CD4-positive, alpha-beta memory T cell (primary cell): ENCODE data around the gene PTCHD1. TPM values are rescaled to one million over a fixed set of nuclear protein-coding genes. Genes with fewer than 3 reads are reported as not detected.

ENCODE experiments used
- CTCF ChIA-PET: fragments of 350-600 bp; sonication (Branson Sonifier 250); formaldehyde crosslinking; loops from one replicate; lab custom pipeline; 2021; ENCODE audit warnings: inconsistent platforms; ENCODE audit not compliant: partially characterized antibody; lab: Charles Lee
- POLR2A ChIA-PET: fragments of 350-600 bp; sonication (Branson Sonifier 250); formaldehyde crosslinking; loops from one replicate; lab custom pipeline; 2021; ENCODE audit not compliant: partially characterized antibody; lab: Charles Lee
- DNase-seq, 5 donors: peaks; one replicate each; pipeline versions ENCODE4 v3.0.0 to v3.0.0-alpha.2; 2020 to 2022; ENCODE audit warnings: mixed read lengths in 1 of 5
- H3K27ac ChIP-seq: one replicate; pipeline ENCODE4 v1.7.0; 2013; ENCODE audit warnings: low read depth, low read length
- H3K27me3 ChIP-seq: 2 replicates; pipeline ENCODE4 v1.7.0; 2013; ENCODE audit warnings: mild to moderate bottlenecking, low read length, moderate library complexity; ENCODE audit not compliant: insufficient read depth
- H3K36me3 ChIP-seq: 2 replicates; pipeline ENCODE4 v1.7.0; 2013; ENCODE audit warnings: mild to moderate bottlenecking, low read length, moderate library complexity; ENCODE audit not compliant: insufficient read depth
- H3K4me1 ChIP-seq: 2 replicates; pipeline ENCODE4 v1.7.0; 2013; ENCODE audit warnings: mild to moderate bottlenecking, low read length, moderate library complexity; ENCODE audit not compliant: insufficient read depth
- H3K4me3 ChIP-seq, 2 donors: one replicate each; pipeline ENCODE4 v1.7.0; 2013; ENCODE audit warnings: low read length in 2 of 2, mild to moderate bottlenecking in 1 of 2
- H3K9me3 ChIP-seq, 2 donors: one replicate each; pipeline ENCODE4 v1.7.0; 2013; ENCODE audit warnings: low read length in 2 of 2, control low read depth in 1 of 2; ENCODE audit not compliant: control insufficient read depth in 1 of 2
- H3K27ac Mint-ChIP-seq, 7 donors: one replicate each; pipeline ENCODE4 v1.8.0; 2020 to 2021; ENCODE audit warnings: mixed read lengths in 7 of 7, mild to moderate bottlenecking in 6 of 7, inconsistent platforms in 3 of 7, moderate library complexity in 3 of 7
- H3K27me3 Mint-ChIP-seq, 2 donors: one replicate each; pipeline ENCODE4 v1.8.0; 2020 to 2021; ENCODE audit warnings: mixed read lengths in 2 of 2
- H3K36me3 Mint-ChIP-seq, 2 donors: one replicate each; pipeline ENCODE4 v1.8.0; 2020 to 2021; ENCODE audit warnings: mixed read lengths in 2 of 2, inconsistent platforms in 1 of 2, mild to moderate bottlenecking in 1 of 2
- H3K4me1 Mint-ChIP-seq, 4 donors: one replicate each; pipeline ENCODE4 v1.8.0; 2020 to 2021; ENCODE audit warnings: mixed read lengths in 4 of 4, mild to moderate bottlenecking in 1 of 4
- H3K4me3 Mint-ChIP-seq, 8 donors: one replicate each; pipeline ENCODE4 v1.8.0; 2020 to 2021; ENCODE audit warnings: mixed read lengths in 8 of 8, mild to moderate bottlenecking in 7 of 8, moderate library complexity in 6 of 8, inconsistent platforms in 3 of 8
- H3K9me3 Mint-ChIP-seq, 8 donors: one replicate each; pipeline ENCODE4 v1.8.0; 2020 to 2021; ENCODE audit warnings: mixed read lengths in 8 of 8, mild to moderate bottlenecking in 5 of 8, inconsistent platforms in 3 of 8, moderate library complexity in 1 of 8
- intact Hi-C: fragments of 100-400 bp; cut with micrococcal nuclease; formaldehyde crosslinking; loops from one replicate; pipeline ENCODE4 v1.15.1; 2023
- polyA plus RNA-seq, 2 donors: library from polyadenylated mRNA; unstranded; fragments of 300-500 nt; fragmentation: Illumina TruSeq; gene quantifications; one replicate each; pipeline ENCODE4 v1.2.3, GENCODE V29; 2021
- total RNA-seq, 2 experiments: library from RNA; stranded (reverse); gene quantifications; one replicate each; pipeline ENCODE4 v1.2.3, GENCODE V29; 2021

The PTCHD1 gene
- total and polyA plus RNA-seq, 4 experiments from 2014 or later: not detected

DNA sequence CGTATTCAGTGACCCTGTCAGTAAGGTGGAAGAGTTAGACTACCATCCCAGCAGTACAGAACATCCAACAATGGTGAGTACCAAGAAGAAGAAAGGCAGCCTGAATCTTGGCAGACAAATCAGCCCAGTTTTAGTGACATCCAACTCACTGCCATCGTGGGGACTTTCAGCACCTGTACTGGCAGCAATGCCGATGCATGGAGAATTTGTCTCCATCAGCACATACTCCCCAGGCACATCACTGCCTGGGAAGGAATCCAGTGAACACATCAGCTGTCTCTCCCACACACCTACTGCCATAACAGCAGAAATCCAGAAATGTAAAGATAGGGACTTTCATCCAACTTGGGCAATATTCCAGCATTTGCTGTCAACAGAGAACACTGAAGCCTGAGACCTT lies 29.8 kb downstream of the PTCHD1 start:
- intact Hi-C loops: no loop called here
- H3K9me3 Mint-ChIP-seq: peaks cover 0 to 12% (median 2%) of the 10 kb centered on the region in 8 donors
- Histone ChIP-seq H3K9me3 (no peaks in the 10 kb centered on the region), H3K4me3 (no peak overlapping the region), H3K36me3 (no peaks in the 10 kb centered on the region), H3K27me3 (no peaks in the 10 kb centered on the region), H3K27ac (no peak overlapping the region), H3K4me1 (no peaks in the 10 kb centered on the region)
- H3K4me1 Mint-ChIP-seq: no peaks in the 10 kb centered on the region
- CTCF ChIA-PET: no interaction called here
- POLR2A ChIA-PET: no interaction called here
- no peaks in the 10 kb centered on the region for H3K36me3 Mint-ChIP-seq
- peaks cover 2 to 3% of the 10 kb centered on the region in 2 donors for H3K27me3 Mint-ChIP-seq
- no peak overlapping the region for H3K27ac Mint-ChIP-seq
- no peak for DNase-seq
- H3K4me3 Mint-ChIP-seq: no peak overlapping the region

DNA sequence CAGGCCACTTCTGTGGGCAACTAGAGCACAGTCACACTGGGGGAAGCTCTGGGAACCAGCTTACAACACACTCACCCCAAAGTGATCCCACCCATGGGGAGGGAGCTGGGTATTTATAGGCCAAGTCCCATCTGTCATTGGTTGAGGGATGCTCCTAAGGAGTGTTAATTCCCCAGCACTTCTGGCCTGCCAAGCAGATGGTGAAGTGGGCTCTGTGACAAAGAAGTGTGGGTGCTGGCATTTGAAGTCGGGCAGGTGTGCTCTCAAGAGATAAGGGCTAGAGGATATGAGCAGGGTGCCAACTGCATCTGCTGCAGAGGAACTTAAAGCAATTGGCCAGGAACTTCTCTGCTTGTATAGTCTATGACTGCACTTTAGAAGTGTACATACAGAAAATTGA lies 30.9 kb downstream of the PTCHD1 start:
- Mint-ChIP-seq H3K4me3 (no peak overlapping the region), H3K9me3 (peaks cover 0 to 9% (median 2%) of the 10 kb centered on the region in 8 donors), H3K36me3 (no peaks in the 10 kb centered on the region), H3K27me3 (peaks cover 2 to 3% of the 10 kb centered on the region in 2 donors), H3K4me1 (no peaks in the 10 kb centered on the region), H3K27ac (no peak overlapping the region)
- no peaks in the 10 kb centered on the region for H3K4me1 ChIP-seq
- H3K4me3 ChIP-seq: no peak overlapping the region
- H3K27me3 ChIP-seq: no peaks in the 10 kb centered on the region
- no peak overlapping the region for H3K27ac ChIP-seq
- ChIA-PET CTCF (no interaction called here), POLR2A (no interaction called here)
- no peak for DNase-seq
- intact Hi-C loops: no loop called here
- H3K36me3 ChIP-seq: no peaks in the 10 kb centered on the region
- no peaks in the 10 kb centered on the region for H3K9me3 ChIP-seq

DNA sequence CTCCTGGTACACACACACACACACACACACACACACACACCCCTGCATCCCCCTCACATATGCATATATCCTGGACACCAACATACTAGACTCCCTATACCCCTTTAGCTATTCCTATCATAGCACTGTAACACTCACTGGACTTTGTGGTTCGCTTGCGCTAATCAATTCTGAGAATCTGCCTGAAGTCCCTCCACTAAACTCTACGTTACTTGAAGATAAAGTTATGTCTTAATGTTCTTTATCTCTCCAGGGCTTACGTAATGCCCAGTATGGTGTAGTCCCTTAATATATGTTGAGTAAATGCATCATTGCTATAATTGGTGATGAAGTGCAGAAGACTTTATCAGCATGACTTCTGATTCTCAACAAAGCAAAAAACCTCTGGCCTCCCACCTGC lies 32.3 kb downstream of the PTCHD1 start:
- no peak overlapping the region for H3K4me3 Mint-ChIP-seq
- POLR2A ChIA-PET: no interaction called here
- peaks cover 2 to 3% of the 10 kb centered on the region in 2 donors for H3K27me3 Mint-ChIP-seq
- no peak overlapping the region for H3K27ac Mint-ChIP-seq
- H3K4me3 ChIP-seq: no peak overlapping the region
- H3K36me3 ChIP-seq: no peaks in the 10 kb centered on the region
- no peak overlapping the region for H3K27ac ChIP-seq
- intact Hi-C loops: no loop called here
- no peaks in the 10 kb centered on the region for H3K9me3 ChIP-seq
- peaks cover 0 to 8% (median 1%) of the 10 kb centered on the region in 8 donors for H3K9me3 Mint-ChIP-seq
- no peaks in the 10 kb centered on the region for H3K36me3 Mint-ChIP-seq
- no peaks in the 10 kb centered on the region for H3K4me1 ChIP-seq
- CTCF ChIA-PET: no interaction called here
- H3K4me1 Mint-ChIP-seq: no peaks in the 10 kb centered on the region
- no peaks in the 10 kb centered on the region for H3K27me3 ChIP-seq
- no peak for DNase-seq

DNA sequence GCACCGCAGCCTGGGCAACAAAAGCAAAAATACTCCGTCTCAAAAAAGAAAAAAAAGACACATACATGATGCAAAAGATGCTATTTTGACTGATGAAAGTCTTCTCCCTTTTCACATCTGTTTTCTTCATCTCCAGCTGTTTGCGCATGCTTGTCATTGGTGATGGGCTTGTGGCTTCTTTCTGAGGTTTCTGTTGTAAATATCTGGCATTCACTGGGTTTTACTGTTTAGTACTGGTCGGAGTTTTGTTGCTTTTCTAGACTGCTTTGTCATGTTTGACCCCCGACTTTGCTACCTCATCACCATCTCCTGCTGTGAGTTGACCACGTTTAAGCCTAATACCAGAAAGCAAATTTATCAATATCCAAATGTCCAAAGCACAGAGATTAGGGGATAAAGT lies 34.4 kb downstream of the PTCHD1 start:
- H3K36me3 ChIP-seq: no peaks in the 10 kb centered on the region
- H3K9me3 ChIP-seq: no peaks in the 10 kb centered on the region
- H3K4me3 ChIP-seq: no peak overlapping the region
- Mint-ChIP-seq H3K4me3 (no peak overlapping the region), H3K4me1 (no peaks in the 10 kb centered on the region), H3K27ac (no peak overlapping the region), H3K27me3 (peaks cover 3% of the 10 kb centered on the region in 2 donors), H3K9me3 (peaks cover 0 to 8% (median 0%) of the 10 kb centered on the region in 8 donors), H3K36me3 (no peaks in the 10 kb centered on the region)
- intact Hi-C loops: no loop called here
- ChIA-PET CTCF (no interaction called here), POLR2A (no interaction called here)
- DNase-seq: no peak
- H3K4me1 ChIP-seq: no peaks in the 10 kb centered on the region
- H3K27ac ChIP-seq: no peak overlapping the region
- no peaks in the 10 kb centered on the region for H3K27me3 ChIP-seq

DNA sequence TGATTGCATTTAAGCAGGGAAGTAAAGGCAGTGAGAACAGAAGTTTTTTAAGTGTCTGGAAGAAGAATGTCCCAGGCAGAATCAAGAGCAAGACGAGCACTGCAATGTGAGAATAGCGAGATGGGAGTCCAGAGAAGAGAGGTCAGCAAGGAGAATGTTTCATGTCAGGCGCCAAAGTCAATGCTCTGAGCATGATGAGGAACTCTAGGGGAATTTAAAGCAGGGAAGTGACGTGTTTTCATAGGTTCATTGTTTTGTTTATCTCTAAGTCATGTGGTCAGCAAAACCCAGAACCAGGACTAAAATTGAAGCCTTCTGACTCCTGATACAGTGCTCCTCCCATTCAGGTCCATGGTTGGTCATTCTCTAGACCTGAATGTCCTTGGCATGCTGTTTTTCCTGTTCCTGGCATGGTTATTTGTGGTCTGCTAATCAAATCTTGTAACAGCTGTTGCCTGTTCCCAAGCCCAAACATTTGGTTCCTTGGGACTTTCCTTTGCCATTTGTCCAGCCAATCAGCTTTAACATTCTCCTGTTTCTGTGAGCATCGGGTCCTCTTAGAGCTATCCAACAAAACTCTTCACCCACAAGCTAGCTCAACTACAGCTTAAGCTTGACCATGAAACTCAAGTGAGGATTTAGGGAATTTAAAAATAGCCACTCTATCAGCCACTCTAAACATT lies 37.7 kb downstream of the PTCHD1 start:
- Histone ChIP-seq H3K9me3 (no peaks in the 10 kb centered on the region), H3K4me1 (no peaks in the 10 kb centered on the region), H3K27me3 (no peaks in the 10 kb centered on the region), H3K4me3 (no peak overlapping the region), H3K27ac (no peak overlapping the region), H3K36me3 (no peaks in the 10 kb centered on the region)
- H3K27me3 Mint-ChIP-seq: peaks cover 0 to 3% of the 10 kb centered on the region in 2 donors
- peaks cover 0 to 3% (median 0%) of the 10 kb centered on the region in 8 donors for H3K9me3 Mint-ChIP-seq
- intact Hi-C loops: no loop called here
- POLR2A ChIA-PET: no interaction called here
- no peak for DNase-seq
- H3K4me3 Mint-ChIP-seq: no peak overlapping the region
- CTCF ChIA-PET: no interaction called here
- H3K36me3 Mint-ChIP-seq: no peaks in the 10 kb centered on the region
- H3K27ac Mint-ChIP-seq: no peak overlapping the region
- H3K4me1 Mint-ChIP-seq: no peaks in the 10 kb centered on the region

DNA sequence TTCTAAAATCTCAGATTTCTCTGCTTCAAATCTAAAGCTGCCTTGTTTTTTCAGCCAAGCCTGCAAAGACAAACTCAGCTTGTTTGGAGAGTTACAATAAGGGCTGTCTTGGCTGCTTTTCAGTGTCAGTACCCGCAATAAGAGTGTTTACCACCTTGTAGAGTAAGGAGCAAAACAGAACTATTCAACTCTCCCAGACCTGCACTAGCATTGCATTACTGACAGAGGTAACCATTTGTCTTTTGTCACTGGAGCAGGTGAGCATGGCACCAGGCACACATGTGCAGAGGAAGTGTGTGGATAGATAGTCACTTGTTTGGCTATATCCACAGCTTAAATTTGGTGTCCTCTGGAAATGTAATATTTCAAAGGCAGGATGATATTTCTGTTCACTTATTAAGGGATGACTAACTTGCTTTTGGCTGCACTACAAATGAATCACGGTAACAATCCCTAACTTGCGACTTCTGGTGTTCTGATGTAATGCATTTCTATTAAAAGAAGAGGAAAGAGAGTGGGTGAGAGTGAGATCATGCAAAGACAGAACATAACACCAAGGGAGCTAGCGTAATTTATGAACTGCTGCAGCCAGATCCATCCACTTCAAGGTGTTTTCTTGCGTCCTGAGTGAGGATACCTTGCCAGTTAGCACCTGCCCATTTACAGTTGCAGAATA lies 38.6 kb downstream of the PTCHD1 start:
- Mint-ChIP-seq H3K27me3 (peaks cover 0 to 3% of the 10 kb centered on the region in 2 donors), H3K4me3 (no peak overlapping the region), H3K27ac (no peak overlapping the region), H3K9me3 (peaks cover 0 to 3% (median 0%) of the 10 kb centered on the region in 8 donors), H3K36me3 (no peaks in the 10 kb centered on the region), H3K4me1 (no peaks in the 10 kb centered on the region)
- ChIA-PET POLR2A (no interaction called here), CTCF (no interaction called here)
- intact Hi-C loops: no loop called here
- DNase-seq: no peak
- Histone ChIP-seq H3K27ac (no peak overlapping the region), H3K4me3 (no peak overlapping the region), H3K27me3 (no peaks in the 10 kb centered on the region), H3K4me1 (no peaks in the 10 kb centered on the region), H3K36me3 (no peaks in the 10 kb centered on the region), H3K9me3 (no peaks in the 10 kb centered on the region)

DNA sequence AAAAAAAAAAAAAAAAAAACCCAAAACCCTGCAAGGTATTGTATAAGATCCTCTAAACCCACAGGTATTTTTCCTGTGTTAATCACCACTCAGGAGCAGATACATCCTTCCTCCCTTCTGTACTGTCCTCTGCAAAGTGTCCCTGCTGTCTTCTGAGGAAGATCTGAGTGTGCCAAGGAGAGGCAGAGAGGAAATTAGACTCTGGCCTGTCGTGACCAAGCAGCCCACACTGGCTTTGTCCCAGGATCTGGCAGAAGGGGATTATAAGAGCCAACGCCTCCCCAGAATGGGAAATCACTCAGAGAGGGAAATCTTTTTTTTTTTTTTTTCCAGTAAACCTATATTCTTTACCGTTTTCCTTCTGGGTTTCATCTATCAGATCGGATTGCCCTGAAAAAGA lies 39.6 kb downstream of the PTCHD1 start:
- Histone ChIP-seq H3K27me3 (no peaks in the 10 kb centered on the region), H3K36me3 (no peaks in the 10 kb centered on the region), H3K4me3 (no peak overlapping the region), H3K9me3 (no peaks in the 10 kb centered on the region), H3K27ac (no peak overlapping the region), H3K4me1 (no peaks in the 10 kb centered on the region)
- ChIA-PET POLR2A (no interaction called here), CTCF (no interaction called here)
- Mint-ChIP-seq H3K9me3 (peaks cover 0 to 3% (median 0%) of the 10 kb centered on the region in 8 donors), H3K4me3 (no peak overlapping the region), H3K4me1 (no peaks in the 10 kb centered on the region), H3K27me3 (peaks cover 0 to 2% of the 10 kb centered on the region in 2 donors), H3K27ac (no peak overlapping the region), H3K36me3 (no peaks in the 10 kb centered on the region)
- intact Hi-C loops: no loop called here
- no peak for DNase-seq
